Fibroblast of skin of left quadriceps (primary cell): ENCODE measurements around the gene PLD5.
"Not testable (repeated sequence)": the region's sequence is repeated elsewhere in the genome, so short reads cannot be mapped to it uniquely, and the experiment has no call there.

Experiments
- DNase-seq, 2 experiments: peaks; one replicate each; pipeline ENCODE4 v3.0.0-alpha.2; 2013; ENCODE audit warnings: low read depth in 2 of 2

The PLD5 gene

GRCh38 chr1:242178924-242179708, 345.4 kb downstream of the PLD5 start:
- DNase-seq, result no peak

GRCh38 chr1:242178436-242178835, 346.1 kb downstream of the PLD5 start:
- no peak for DNase-seq

GRCh38 chr1:242162140-242162539, 362.4 kb downstream of the PLD5 start:
- no peak for DNase-seq

GRCh38 chr1:242147096-242147976, 377.2 kb downstream of the PLD5 start:
- peak in 1 of 2 experiments; percentile 4 for DNase-seq

- DNase-seq, result no peak
Observed at GRCh38 chr1:242146652-242147051, 377.8 kb downstream of the PLD5 start.

- DNase-seq, result no peak
Observed at GRCh38 chr1:242140836-242141235, 383.7 kb downstream of the PLD5 start.

- DNase-seq, result no peak
Observed at GRCh38 chr1:242139986-242140385, 384.5 kb downstream of the PLD5 start.

- DNase-seq, result no peak
Observed at GRCh38 chr1:242139442-242139841, 385.1 kb downstream of the PLD5 start.

GRCh38 chr1:242133796-242134195, 390.7 kb downstream of the PLD5 start:
- DNase-seq, result no peak

GRCh38 chr1:242133351-242133750, 391.1 kb downstream of the PLD5 start:
- no peak for DNase-seq

GRCh38 chr1:242132121-242132817, 392.2 kb downstream of the PLD5 start:
- no peak for DNase-seq

- peak in 1 of 2 experiments; percentile 1 for DNase-seq
Observed at GRCh38 chr1:242128951-242129502, 395.5 kb downstream of the PLD5 start.

GRCh38 chr1:242120432-242120831, 404.1 kb downstream of the PLD5 start:
- DNase-seq, result no peak

GRCh38 chr1:242100921-242101320, 423.6 kb downstream of the PLD5 start:
- DNase-seq, result no peak

GRCh38 chr1:242097283-242097682, 427.2 kb downstream of the PLD5 start:
- DNase-seq, result not testable (repeated sequence)

- DNase-seq, result no peak
Observed at GRCh38 chr1:242093116-242093515, 431.4 kb downstream of the PLD5 start.

GRCh38 chr1:242089911-242090310, 434.6 kb downstream of the PLD5 start:
- no peak for DNase-seq

- no peak for DNase-seq
Observed at GRCh38 chr1:242088875-242089274, 435.6 kb downstream of the PLD5 start.

GRCh38 chr1:242086706-242087105, 437.8 kb downstream of the PLD5 start:
- DNase-seq, result no peak

- DNase-seq, result no peak
Observed at GRCh38 chr1:242086093-242086492, 438.4 kb downstream of the PLD5 start.

- no peak for DNase-seq
Observed at GRCh38 chr1:242083742-242084141, 440.8 kb downstream of the PLD5 start.

- peak; percentile 30 to 36 for DNase-seq
Observed at GRCh38 chr1:242081446-242081845, 443.1 kb downstream of the PLD5 start.
